LNCAP (cell line): ENCODE data around the gene CHID1.

Experiments used
- CTCF ChIP-seq: fragments of 450-650 bp; IDR thresholded peaks from 2 replicates; pipeline ENCODE4 v1.5.1; 2017; ENCODE audit warnings: mild to moderate bottlenecking

Gene CHID1

DNA sequence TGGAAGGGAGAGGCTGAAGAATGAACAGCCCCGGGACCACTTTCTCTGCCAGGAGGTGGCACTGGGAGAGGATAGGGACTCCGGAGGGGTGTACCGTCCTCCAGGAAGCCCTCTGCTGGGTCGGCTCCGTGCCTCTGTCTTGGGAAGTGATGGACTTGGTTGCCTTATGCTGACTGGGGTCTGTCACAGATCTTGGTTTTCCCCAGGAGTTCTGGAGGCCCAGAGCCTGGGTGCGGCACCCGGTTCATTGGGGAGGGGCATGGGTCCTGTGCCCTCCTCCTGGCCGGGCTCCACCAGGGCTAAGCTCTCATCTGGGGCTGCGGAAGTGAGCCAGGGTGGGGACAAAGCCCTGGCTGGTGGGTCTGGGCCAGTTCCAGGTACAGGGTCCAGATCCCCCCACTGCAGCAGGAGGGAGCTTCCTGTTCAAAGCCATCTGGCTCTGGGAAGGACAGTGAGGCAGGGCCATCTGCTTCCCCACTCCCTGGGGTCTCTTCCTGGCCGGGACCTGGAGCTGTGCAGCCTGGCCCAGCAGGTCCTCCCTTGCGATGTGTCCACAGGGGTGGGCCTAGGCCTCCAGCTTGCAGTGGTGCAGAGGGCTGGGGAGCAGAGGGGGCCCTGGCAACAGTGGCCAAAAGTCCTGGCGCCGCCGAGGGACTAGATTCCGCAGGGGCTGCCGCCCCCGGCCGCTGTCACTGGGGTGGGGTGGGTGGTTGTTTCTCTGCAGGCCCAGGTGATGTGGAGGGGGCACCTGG is 14.0 kb upstream of the CHID1 start:
- TF ChIP-seq CTCF = no peak

DNA sequence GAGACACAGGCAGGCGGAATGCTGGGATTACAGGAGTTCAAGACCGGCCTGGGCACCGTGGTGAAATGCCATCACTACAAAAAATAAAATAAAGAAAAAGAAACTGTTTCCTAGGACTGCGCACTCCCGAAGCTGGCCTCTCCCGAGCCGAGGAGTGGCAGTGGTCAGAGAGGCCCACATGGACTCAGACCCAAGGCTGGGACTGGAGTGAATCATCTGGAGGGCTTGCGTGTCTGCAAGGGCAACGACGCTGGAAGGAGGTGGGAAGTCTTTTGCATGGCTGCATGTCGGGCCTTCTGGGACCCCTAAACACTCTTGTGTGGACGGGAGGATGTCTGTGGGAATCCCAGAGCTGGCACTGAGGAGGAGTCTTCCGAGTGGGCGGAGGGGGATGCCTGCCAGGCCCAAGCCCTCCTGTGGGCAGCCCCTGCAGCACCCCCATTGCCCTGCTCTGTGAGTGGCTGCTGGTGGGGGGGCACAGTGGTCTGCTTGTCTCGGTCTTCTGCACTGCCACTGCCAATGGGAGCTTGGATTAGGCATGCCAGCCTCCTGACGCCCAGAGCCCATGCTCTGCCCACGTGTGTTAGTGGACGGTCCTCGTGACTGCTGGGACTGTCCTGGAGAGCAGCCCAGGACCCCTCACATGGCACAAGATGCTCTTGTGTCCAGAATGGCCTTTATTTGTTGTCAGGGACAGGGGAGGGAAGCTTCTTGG is 13.2 kb upstream of the CHID1 start:
- no peak for TF ChIP-seq CTCF

- TF ChIP-seq CTCF = no peak
Observed at GRCh38 chr11:921921-922678, 11.5 kb upstream of the CHID1 start.

GRCh38 chr11:917426-917825 is 6.8 kb upstream of the CHID1 start:
- no peak for TF ChIP-seq CTCF

- TF ChIP-seq CTCF = no peak
Observed at GRCh38 chr11:914747-915501, 4.3 kb upstream of the CHID1 start.

GRCh38 chr11:914204-914603 is 3.6 kb upstream of the CHID1 start:
- TF ChIP-seq CTCF = no peak

GRCh38 chr11:913043-913442 is 2.4 kb upstream of the CHID1 start:
- no peak for TF ChIP-seq CTCF
